PC-3 (cell line): ENCODE measurements around the gene ARF3. TPM values are rescaled to one million over a fixed set of nuclear protein-coding genes. Genes with fewer than 3 reads are reported as not detected.

ENCODE experiments used
- ATAC-seq: fragments of 200-7000 bp; cut with Tn5 transposase; 2 replicates; pipeline ENCODE4 v1.9.1; 2020; ENCODE audit warnings: mild to moderate bottlenecking, moderate library complexity
- BruUV-seq: library from RNA; stranded (reverse); fragments of 400-500 nt; replicated peaks from 2 replicates; lab custom pipeline; 2021; lab: Mats Ljungman, UMichigan
- CTCF ChIA-PET: fragments of 300-600 bp; sonication (Branson Sonifier 250); formaldehyde crosslinking; loops from one replicate; lab custom pipeline; 2022; ENCODE audit warnings: antibody characterized with exemption; lab: Charles Lee
- POLR2A ChIA-PET: fragments of 300-600 bp; sonication (Branson Sonifier 250); formaldehyde crosslinking; loops from one replicate; lab custom pipeline; 2022; ENCODE audit warnings: antibody characterized with exemption; ENCODE audit not compliant: unreplicated experiment; lab: Charles Lee
- DNase-seq: peaks from one replicate; pipeline ENCODE4 v3.0.0-alpha.2; 2015
- H2AFZ ChIP-seq: fragments of 300-600 bp; sonication (generic); 2 replicates; pipeline ENCODE4 v1.6.0; 2016; ENCODE audit warnings: antibody characterized with exemption, low read length
- H3F3A ChIP-seq: fragments of 300-600 bp; sonication (generic); one replicate; pipeline ENCODE4 v1.6.0; 2017; ENCODE audit warnings: antibody characterized with exemption, low read length, control low read depth, mild to moderate bottlenecking; ENCODE audit not compliant: unreplicated experiment
- H3K27ac ChIP-seq: fragments of 300-600 bp; sonication (generic); 2 replicates; pipeline ENCODE4 v1.5.1; 2016; ENCODE audit warnings: mild to moderate bottlenecking, low read length
- H3K27me3 ChIP-seq: fragments of 300-600 bp; sonication (generic); 2 replicates; pipeline ENCODE4 v1.6.1; 2016; ENCODE audit warnings: low read length, mixed read lengths
- H3K36me3 ChIP-seq: fragments of 300-600 bp; sonication (generic); 2 replicates; pipeline ENCODE4 v1.6.1; 2016; ENCODE audit warnings: low read depth, mixed run types, low read length, mixed read lengths
- H3K4me1 ChIP-seq: fragments of 300-600 bp; sonication (generic); 2 replicates; pipeline ENCODE4 v1.5.1; 2016; ENCODE audit warnings: low read length; ENCODE audit not compliant: insufficient read depth
- H3K4me2 ChIP-seq: fragments of 300-600 bp; sonication (generic); 2 replicates; pipeline ENCODE4 v1.6.0; 2016; ENCODE audit warnings: low read length
- H3K4me3 ChIP-seq: fragments of 300-600 bp; sonication (generic); 2 replicates; pipeline ENCODE4 v1.5.1; 2016; ENCODE audit warnings: mild to moderate bottlenecking, low read length, mixed read lengths
- H3K79me2 ChIP-seq: fragments of 300-600 bp; sonication (generic); 2 replicates; pipeline ENCODE4 v1.6.1; 2017; ENCODE audit warnings: low read length, mixed read lengths
- H3K9ac ChIP-seq: fragments of 300-600 bp; sonication (generic); 2 replicates; pipeline ENCODE4 v1.6.0; 2016; ENCODE audit warnings: mild to moderate bottlenecking, low read length
- H3K9me2 ChIP-seq: fragments of 300-600 bp; sonication (generic); replicated peaks from 2 replicates; pipeline ENCODE4 v1.6.1; 2016; ENCODE audit warnings: mixed run types, low read length, mixed read lengths
- H3K9me3 ChIP-seq: fragments of 300-600 bp; sonication (generic); 2 replicates; pipeline ENCODE4 v1.6.1; 2016; ENCODE audit warnings: low read length, mixed read lengths
- H4K20me1 ChIP-seq: fragments of 300-600 bp; sonication (generic); 2 replicates; pipeline ENCODE4 v1.6.1; 2016; ENCODE audit warnings: low read length, mixed read lengths
- CTCF ChIP-seq: fragments of 300-600 bp; sonication (generic); conservative IDR thresholded peaks from 2 replicates; pipeline ENCODE4 v1.5.1; 2017; ENCODE audit warnings: antibody characterized with exemption, low read depth, mild to moderate bottlenecking, low read length
- EZH2 ChIP-seq: fragments of 300-600 bp; sonication (generic); IDR thresholded peaks from one replicate; pipeline ENCODE4 v1.6.1; 2017; ENCODE audit warnings: antibody characterized with exemption, mild to moderate bottlenecking, low read length; ENCODE audit not compliant: unreplicated experiment
- EZH2phosphoT487 ChIP-seq: fragments of 300-600 bp; sonication (generic); IDR thresholded peaks from 2 replicates; pipeline ENCODE4 v1.6.1; 2018; ENCODE audit warnings: mild to moderate bottlenecking, antibody characterized with exemption, low read length, borderline replicate concordance
- intact Hi-C: fragments of 100-400 bp; cut with micrococcal nuclease; formaldehyde crosslinking; loops from 2 replicates; pipeline ENCODE4 v1.9.0; 2023
- total RNA-seq: library from RNA; depleted of rRNA; stranded (reverse); fragments of >200 nt; gene quantifications from 2 replicates; pipeline ENCODE4 v1.2.3, GENCODE V29; 2014

The ARF3 gene
- total RNA-seq, 1 experiment from 2014 or later, result 85.5 TPM

- ChIA-PET POLR2A (no interaction called here), CTCF (no interaction called here)
- intact Hi-C loops, result loop anchor here (5.0 kb wide), 1 partner anchor 64 kb away; the partner anchor contains the start of gene DDN
- no peak overlapping the region for H2AFZ ChIP-seq
- no peaks in the 10 kb centered on the region for H3K9me3 ChIP-seq
- DNase-seq, result no peak
- no peak overlapping the region for H3K27ac ChIP-seq
- no peaks in the 10 kb centered on the region for H3K9me2 ChIP-seq
- H3K36me3 ChIP-seq, result peaks cover 47% of the 10 kb centered on the region
- no peak overlapping the region for H3K4me2 ChIP-seq
- H3F3A ChIP-seq, result no peaks in the 10 kb centered on the region
- H4K20me1 ChIP-seq, result 0 out of 2 replicates have a peak, but pooled peaks cover 5% of the 10 kb centered on the region
- H3K9ac ChIP-seq, result no peak overlapping the region
- no peak for TF ChIP-seq EZH2
- TF ChIP-seq CTCF, result no peak
- no peak for TF ChIP-seq EZH2phosphoT487
- H3K27me3 ChIP-seq, result no peaks in the 10 kb centered on the region
- no peaks in the 10 kb centered on the region for H3K4me1 ChIP-seq
- H3K4me3 ChIP-seq, result no peak overlapping the region
- H3K79me2 ChIP-seq, result no peaks in the 10 kb centered on the region
- BruUV-seq, result no TSS peak
- ATAC-seq, result no peak
These were observed 23.5 kb downstream of the ARF3 start for GRCh38 chr12:48933664-48934311.

GRCh38 chr12:48932878-48933277 is 24.4 kb downstream of the ARF3 start:
- Histone ChIP-seq H3K4me3 (no peak overlapping the region), H3K27ac (no peak overlapping the region), H3K9ac (no peak overlapping the region), H2AFZ (no peak overlapping the region), H3K27me3 (no peaks in the 10 kb centered on the region), H3K4me1 (no peaks in the 10 kb centered on the region), H3K9me3 (no peaks in the 10 kb centered on the region), H3K4me2 (no peak overlapping the region), H4K20me1 (0 out of 2 replicates have a peak, but pooled peaks cover 5% of the 10 kb centered on the region), H3K9me2 (no peaks in the 10 kb centered on the region), H3F3A (no peaks in the 10 kb centered on the region), H3K79me2 (no peaks in the 10 kb centered on the region), H3K36me3 (peaks cover 45% of the 10 kb centered on the region)
- ATAC-seq (no peak), DNase-seq (no peak)
- TF ChIP-seq EZH2phosphoT487 (no peak), EZH2 (no peak), CTCF (no peak)
- ChIA-PET CTCF (no interaction called here), POLR2A (no interaction called here)
- intact Hi-C loops, result loop anchor here (5.0 kb wide), 1 partner anchor 64 kb away; the partner anchor contains the start of gene DDN
- no TSS peak for BruUV-seq

GRCh38 chr12:48930475-48930874 is 26.8 kb downstream of the ARF3 start:
- DNase-seq (no peak), ATAC-seq (no peak)
- intact Hi-C loops, result loop anchor here (5.0 kb wide), 1 partner anchor 67 kb away; the partner anchor contains the start of gene DDN
- no peak overlapping the region for H2AFZ ChIP-seq
- no peak overlapping the region for H3K27ac ChIP-seq
- H4K20me1 ChIP-seq, result no peaks in the 10 kb centered on the region
- H3K4me2 ChIP-seq, result no peak overlapping the region
- H3K9me2 ChIP-seq, result no peaks in the 10 kb centered on the region
- H3K79me2 ChIP-seq, result no peaks in the 10 kb centered on the region
- H3F3A ChIP-seq, result no peaks in the 10 kb centered on the region
- no peaks in the 10 kb centered on the region for H3K27me3 ChIP-seq
- POLR2A ChIA-PET, result no interaction called here
- no peaks in the 10 kb centered on the region for H3K4me1 ChIP-seq
- H3K9ac ChIP-seq, result no peak overlapping the region
- peaks cover 33% of the 10 kb centered on the region for H3K36me3 ChIP-seq
- CTCF ChIA-PET, result interaction anchor here (0.7 kb wide), 1 partner anchor 10 kb away, joined by 3 read pairs; no protein-coding TSS in a partner anchor
- TF ChIP-seq EZH2phosphoT487 (no peak), CTCF (no peak), EZH2 (no peak)
- no peaks in the 10 kb centered on the region for H3K9me3 ChIP-seq
- BruUV-seq, result no TSS peak
- no peak overlapping the region for H3K4me3 ChIP-seq
